DND-41 (cell line): ENCODE results near the gene CD37.

Experiments used
- EZH2 ChIP-seq: IDR thresholded peaks from 3 replicates; pipeline ENCODE4 v1.6.1; 2012; ENCODE audit warnings: borderline replicate concordance, low read depth, mild to moderate bottlenecking, moderate library complexity, low read length, inconsistent platforms; ENCODE audit not compliant: severe bottlenecking
- TF ChIP-seq, protein P1 (sequence below): IDR thresholded peaks from 2 replicates; pipeline ENCODE4 v1.5.1; 2012; ENCODE audit warnings: borderline replicate concordance, low read length, moderate library complexity, mild to moderate bottlenecking; ENCODE audit not compliant: poor library complexity, severe bottlenecking; ENCODE audit errors: extremely low read depth

DNA sequence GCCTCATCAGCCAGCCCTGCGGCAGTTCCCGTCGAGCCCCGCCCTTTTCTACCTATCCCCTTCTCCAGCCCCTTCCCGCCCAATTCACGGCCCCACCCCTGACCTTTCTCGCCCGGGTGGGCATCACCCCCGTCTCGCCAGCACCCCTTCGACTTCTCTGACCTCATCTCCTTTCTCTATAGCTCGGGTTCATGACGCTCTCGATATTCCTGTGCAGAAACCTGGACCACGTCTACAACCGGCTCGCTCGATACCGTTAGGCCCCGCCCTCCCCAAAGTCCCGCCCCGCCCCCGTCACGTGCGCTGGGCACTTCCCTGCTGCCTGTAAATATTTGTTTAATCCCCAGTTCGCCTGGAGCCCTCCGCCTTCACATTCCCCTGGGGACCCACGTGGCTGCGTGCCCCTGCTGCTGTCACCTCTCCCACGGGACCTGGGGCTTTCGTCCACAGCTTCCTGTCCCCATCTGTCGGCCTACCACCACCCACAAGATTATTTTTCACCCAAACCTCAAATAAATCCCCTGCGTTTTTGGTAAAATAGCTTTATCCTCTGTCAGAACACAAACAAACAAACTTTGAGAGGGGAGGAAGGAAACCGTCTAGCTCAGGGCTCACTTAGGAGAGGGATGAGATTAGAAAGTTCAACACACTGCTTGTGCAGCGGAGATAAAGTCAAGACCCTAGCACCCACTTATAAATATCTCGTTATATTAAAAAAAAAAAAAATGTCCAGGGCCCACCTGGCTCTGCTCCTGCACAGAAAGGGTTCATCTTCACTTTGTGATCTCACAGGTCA lies 5.1 kb downstream of the CD37 start:
- no peak for TF ChIP-seq EZH2
- TF ChIP-seq, protein P1, sequence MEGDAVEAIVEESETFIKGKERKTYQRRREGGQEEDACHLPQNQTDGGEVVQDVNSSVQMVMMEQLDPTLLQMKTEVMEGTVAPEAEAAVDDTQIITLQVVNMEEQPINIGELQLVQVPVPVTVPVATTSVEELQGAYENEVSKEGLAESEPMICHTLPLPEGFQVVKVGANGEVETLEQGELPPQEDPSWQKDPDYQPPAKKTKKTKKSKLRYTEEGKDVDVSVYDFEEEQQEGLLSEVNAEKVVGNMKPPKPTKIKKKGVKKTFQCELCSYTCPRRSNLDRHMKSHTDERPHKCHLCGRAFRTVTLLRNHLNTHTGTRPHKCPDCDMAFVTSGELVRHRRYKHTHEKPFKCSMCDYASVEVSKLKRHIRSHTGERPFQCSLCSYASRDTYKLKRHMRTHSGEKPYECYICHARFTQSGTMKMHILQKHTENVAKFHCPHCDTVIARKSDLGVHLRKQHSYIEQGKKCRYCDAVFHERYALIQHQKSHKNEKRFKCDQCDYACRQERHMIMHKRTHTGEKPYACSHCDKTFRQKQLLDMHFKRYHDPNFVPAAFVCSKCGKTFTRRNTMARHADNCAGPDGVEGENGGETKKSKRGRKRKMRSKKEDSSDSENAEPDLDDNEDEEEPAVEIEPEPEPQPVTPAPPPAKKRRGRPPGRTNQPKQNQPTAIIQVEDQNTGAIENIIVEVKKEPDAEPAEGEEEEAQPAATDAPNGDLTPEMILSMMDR: no peak
